Neutrophil (primary cell): ENCODE data around the gene CCDC149.
A peak's percentile ranks its signal among the peaks of the same experiment; 100 is the strongest.

Experiments
- H3K27ac ChIP-seq: fragments of 200-600 bp; sonication (generic); 2 replicates; pipeline ENCODE4 v1.5.1; 2016; ENCODE audit warnings: mild to moderate bottlenecking, moderate library complexity
- H3K27me3 ChIP-seq: fragments of 200-600 bp; sonication (generic); 2 replicates; pipeline ENCODE4 v1.6.0; 2016; ENCODE audit warnings: mild to moderate bottlenecking
- H3K36me3 ChIP-seq: fragments of 200-600 bp; sonication (generic); 2 replicates; pipeline ENCODE4 v1.5.1; 2017
- H3K4me1 ChIP-seq, 2 experiments: fragments of 200-600 bp in 1 of 2; sonication (generic) in 1 of 2; 1 replicate in 1 of 2; 2 replicates in 1 of 2; pipeline versions ENCODE4 v1.5.1 to v1.6.1; 2013 to 2016; ENCODE audit warnings: low read depth in 1 of 2, low read length in 1 of 2, mild to moderate bottlenecking in 1 of 2, moderate library complexity in 1 of 2; ENCODE audit not compliant: control insufficient read depth in 1 of 2, insufficient read depth in 1 of 2
- H3K4me3 ChIP-seq, 2 experiments: fragments of 200-600 bp in 1 of 2; sonication (generic) in 1 of 2; 1 replicate in 1 of 2; 2 replicates in 1 of 2; pipeline ENCODE4 v1.5.1; 2013 to 2016; ENCODE audit warnings: low read depth in 1 of 2, low read length in 1 of 2, mild to moderate bottlenecking in 1 of 2, moderate library complexity in 1 of 2
- H3K9me3 ChIP-seq: fragments of 200-600 bp; sonication (generic); 2 replicates; pipeline ENCODE4 v1.5.1; 2016
- TF ChIP-seq, protein P1 (sequence below): fragments of 200-600 bp; sonication (generic); IDR thresholded peaks from 2 replicates; pipeline ENCODE4 v1.5.1; 2016; ENCODE audit warnings: antibody characterized with exemption

Gene CCDC149

DNA sequence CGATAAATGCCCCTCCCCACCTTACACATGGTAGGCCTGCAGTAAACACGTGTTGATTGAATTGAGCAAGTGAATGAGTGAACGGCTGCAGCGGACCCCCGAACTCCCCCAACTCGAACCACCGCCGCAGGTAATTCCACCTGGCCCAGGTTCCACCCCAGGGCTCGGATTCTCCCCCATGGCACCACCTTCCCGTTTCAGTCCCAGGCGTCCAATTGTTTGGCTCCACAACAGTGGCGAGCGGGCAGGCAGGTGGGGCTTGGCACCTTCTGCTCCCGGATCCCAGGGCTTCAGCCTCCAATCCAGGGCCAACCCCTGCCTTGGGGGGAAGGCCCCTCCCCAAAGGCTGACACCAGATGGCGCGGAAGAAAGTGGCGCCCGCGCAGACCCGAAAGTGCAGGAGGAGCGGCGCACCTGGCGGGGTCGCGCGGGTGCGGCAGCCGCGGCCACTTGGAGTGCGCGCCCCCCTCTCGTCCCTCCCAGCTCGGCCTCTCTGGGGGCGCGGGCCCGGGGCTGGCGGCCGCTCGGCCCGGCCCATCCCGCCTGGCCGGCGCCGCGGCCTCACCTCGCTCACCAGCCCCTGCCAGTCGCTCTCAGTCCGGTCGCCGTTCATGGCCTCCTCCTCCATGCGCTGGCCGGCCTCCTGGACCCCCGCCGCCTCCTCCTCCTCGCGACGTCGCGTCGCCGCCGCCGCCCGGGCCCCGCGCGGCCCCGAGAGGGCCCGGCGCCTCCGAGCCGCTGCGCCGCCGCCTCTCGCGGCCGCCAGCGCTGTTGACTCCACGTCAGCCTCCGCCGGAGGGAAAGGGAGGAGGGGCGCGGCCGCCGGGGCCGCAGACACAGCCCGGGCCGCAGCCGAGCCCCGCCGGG, at the start of gene CCDC149:
TSS of gene CCDC149 (minus strand) at position 791 of the 867 bp plus-strand sequence. CDS start at position 613, 178 bp downstream.
- no peak within 1 kb of the TSS for H3K27ac ChIP-seq
- H3K27me3 ChIP-seq: peaks cover 41% of the 10 kb centered on the region
- H3K36me3 ChIP-seq: no peaks in the 10 kb centered on the region
- peak within 1 kb of the TSS; percentile 48 to 52 for H3K4me3 ChIP-seq
- TF ChIP-seq, protein P1, sequence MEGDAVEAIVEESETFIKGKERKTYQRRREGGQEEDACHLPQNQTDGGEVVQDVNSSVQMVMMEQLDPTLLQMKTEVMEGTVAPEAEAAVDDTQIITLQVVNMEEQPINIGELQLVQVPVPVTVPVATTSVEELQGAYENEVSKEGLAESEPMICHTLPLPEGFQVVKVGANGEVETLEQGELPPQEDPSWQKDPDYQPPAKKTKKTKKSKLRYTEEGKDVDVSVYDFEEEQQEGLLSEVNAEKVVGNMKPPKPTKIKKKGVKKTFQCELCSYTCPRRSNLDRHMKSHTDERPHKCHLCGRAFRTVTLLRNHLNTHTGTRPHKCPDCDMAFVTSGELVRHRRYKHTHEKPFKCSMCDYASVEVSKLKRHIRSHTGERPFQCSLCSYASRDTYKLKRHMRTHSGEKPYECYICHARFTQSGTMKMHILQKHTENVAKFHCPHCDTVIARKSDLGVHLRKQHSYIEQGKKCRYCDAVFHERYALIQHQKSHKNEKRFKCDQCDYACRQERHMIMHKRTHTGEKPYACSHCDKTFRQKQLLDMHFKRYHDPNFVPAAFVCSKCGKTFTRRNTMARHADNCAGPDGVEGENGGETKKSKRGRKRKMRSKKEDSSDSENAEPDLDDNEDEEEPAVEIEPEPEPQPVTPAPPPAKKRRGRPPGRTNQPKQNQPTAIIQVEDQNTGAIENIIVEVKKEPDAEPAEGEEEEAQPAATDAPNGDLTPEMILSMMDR: no peak
- H3K4me1 ChIP-seq: peaks cover 3 to 10% of the 10 kb centered on the region in 2 experiments
- no peaks in the 10 kb centered on the region for H3K9me3 ChIP-seq

DNA sequence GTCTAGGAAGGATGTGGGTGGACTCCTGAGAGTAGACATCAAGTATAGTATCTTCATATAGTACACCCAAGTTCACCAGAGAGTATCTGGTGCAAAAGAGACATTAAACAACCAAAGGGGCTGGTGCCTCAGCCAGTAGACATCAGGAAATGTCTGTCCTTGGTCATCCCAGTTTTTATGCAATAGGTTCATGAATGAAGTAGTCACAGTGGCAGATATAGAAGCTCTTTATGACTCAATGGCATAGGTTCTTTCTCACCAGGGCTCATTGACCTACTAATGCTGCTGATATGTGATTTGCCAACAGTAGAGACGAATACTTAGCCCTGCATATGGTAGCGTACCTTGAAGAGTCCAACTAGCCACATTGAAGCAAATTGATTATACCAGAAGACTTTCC, 45.0 kb upstream of the CCDC149 start:
- Histone ChIP-seq H3K27ac (no peak overlapping the region), H3K36me3 (no peaks in the 10 kb centered on the region), H3K4me1 (no peaks in the 10 kb centered on the region), H3K4me3 (no peak overlapping the region), H3K9me3 (no peaks in the 10 kb centered on the region), H3K27me3 (no peaks in the 10 kb centered on the region)
- TF ChIP-seq, protein P1: no peak

DNA sequence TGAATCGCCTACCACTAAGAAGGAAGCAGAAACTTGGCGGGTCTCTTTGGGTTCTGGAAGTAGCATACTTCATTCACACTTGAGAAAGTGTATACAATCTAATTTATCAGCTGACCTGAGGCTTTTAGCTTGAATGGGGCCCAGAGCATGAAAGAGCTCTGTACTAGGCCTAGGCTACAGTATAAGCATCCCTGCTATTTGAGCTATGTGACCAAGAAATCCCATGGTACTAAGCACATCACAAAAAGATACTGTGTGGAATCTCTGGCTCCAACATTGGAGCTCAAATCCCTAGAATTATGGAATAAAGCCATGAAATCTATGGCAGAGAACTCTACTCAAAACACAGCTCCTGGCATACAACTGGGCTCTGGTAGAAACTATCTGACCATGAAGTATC, 43.9 kb upstream of the CCDC149 start:
- Histone ChIP-seq H3K36me3 (no peaks in the 10 kb centered on the region), H3K27me3 (no peaks in the 10 kb centered on the region), H3K4me3 (no peak overlapping the region), H3K4me1 (no peaks in the 10 kb centered on the region), H3K9me3 (no peaks in the 10 kb centered on the region), H3K27ac (no peak overlapping the region)
- TF ChIP-seq, protein P1: no peak

DNA sequence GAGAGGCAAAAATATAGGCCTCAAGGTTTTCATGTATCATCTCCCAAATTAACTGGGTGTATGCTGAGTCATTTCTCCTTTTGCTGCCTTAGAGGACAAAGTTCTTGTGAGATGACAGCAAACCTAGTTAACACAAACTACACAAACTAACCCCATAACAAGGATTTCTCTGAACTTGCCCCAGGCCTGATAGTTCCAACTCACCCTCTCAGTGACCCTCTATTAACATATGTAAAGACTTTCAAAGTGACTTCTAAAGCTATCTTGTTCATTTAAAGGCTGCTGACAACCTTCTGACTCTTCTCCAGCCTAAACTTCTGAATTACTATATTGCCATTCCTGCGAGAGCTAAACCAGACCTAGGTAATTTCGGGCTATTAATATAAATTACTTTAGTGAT, 43.2 kb upstream of the CCDC149 start:
- H3K27ac ChIP-seq: no peak overlapping the region
- H3K36me3 ChIP-seq: no peaks in the 10 kb centered on the region
- no peaks in the 10 kb centered on the region for H3K27me3 ChIP-seq
- TF ChIP-seq, protein P1: no peak
- no peak overlapping the region for H3K4me3 ChIP-seq
- no peaks in the 10 kb centered on the region for H3K4me1 ChIP-seq
- no peaks in the 10 kb centered on the region for H3K9me3 ChIP-seq

DNA sequence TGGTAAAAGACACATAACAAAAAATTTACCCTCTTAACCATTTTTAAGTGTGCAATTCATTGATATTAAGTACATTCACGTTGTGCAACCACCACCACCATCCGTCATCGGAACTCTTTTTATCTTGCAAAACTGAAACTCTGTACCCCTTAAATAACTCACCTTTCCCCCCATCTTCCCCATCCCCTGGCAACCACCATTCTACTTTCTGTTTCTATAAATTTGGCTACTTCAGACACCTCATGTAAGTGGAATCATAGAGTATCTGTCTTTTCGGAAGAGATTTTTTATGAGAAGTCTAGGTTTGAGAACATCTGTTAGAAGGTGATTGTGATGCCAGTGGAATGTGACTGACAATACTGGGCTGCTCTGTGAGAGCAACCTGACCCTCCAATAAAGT, 39.8 kb upstream of the CCDC149 start:
- Histone ChIP-seq H3K36me3 (no peaks in the 10 kb centered on the region), H3K27me3 (no peaks in the 10 kb centered on the region), H3K9me3 (no peaks in the 10 kb centered on the region), H3K4me1 (no peaks in the 10 kb centered on the region), H3K27ac (no peak overlapping the region), H3K4me3 (no peak overlapping the region)
- TF ChIP-seq, protein P1: no peak
